Endothelial cell of umbilical vein (primary cell): Measurements from ENCODE around the gene SZT2. TPM values are rescaled to one million over a fixed set of nuclear protein-coding genes. Genes with fewer than 3 reads are reported as not detected.

Experiments used
- BruUV-seq: library from RNA; stranded (reverse); fragments of 400-500 nt; replicated peaks from 2 replicates; lab custom pipeline; 2021; lab: Mats Ljungman, UMichigan
- CTCF ChIA-PET: fragments of 300-600, 350-600 bp; sonication (Branson Sonifier 250); formaldehyde crosslinking; loops from one replicate; lab custom pipeline; 2021; ENCODE audit warnings: antibody characterized with exemption, inconsistent platforms; lab: Charles Lee
- POLR2A ChIA-PET: fragments of 300-600, 350-600 bp; sonication (Branson Sonifier 250); formaldehyde crosslinking; loops from one replicate; lab custom pipeline; 2021; ENCODE audit warnings: antibody characterized with exemption, inconsistent platforms; lab: Charles Lee
- DNase-seq: peaks from one replicate; pipeline ENCODE4 v3.0.0-alpha.2; 2011; ENCODE audit warnings: low read depth, low spot score
- FAIRE-seq: peaks from 2 replicates; lab custom pipeline; 2011; peaks lifted over from hg19 to GRCh38; lab: Jason Lieb, UNC
- H2AFZ ChIP-seq: 2 replicates; pipeline ENCODE4 v1.6.0; 2012; ENCODE audit warnings: low read depth, low read length, control low read depth, inconsistent platforms
- H3K27ac ChIP-seq: 2 replicates; pipeline ENCODE4 v1.5.1; 2011; ENCODE audit warnings: low read depth, mild to moderate bottlenecking, control low read depth, low read length, moderate library complexity; ENCODE audit not compliant: insufficient read depth
- H3K27me3 ChIP-seq, 2 experiments: 2 replicates each; pipeline versions ENCODE4 v1.6.0 to v1.6.1; 2011; ENCODE audit warnings: low read length in 2 of 2, mixed read lengths in 1 of 2; ENCODE audit not compliant: control insufficient read depth in 2 of 2, insufficient read depth in 2 of 2
- H3K36me3 ChIP-seq, 2 experiments: 2 replicates in 1 of 2; 3 replicates in 1 of 2; pipeline ENCODE4 v1.5.1; 2011; ENCODE audit warnings: low read length in 2 of 2, mild to moderate bottlenecking in 1 of 2, moderate library complexity in 1 of 2; ENCODE audit not compliant: control insufficient read depth in 2 of 2, insufficient read depth in 2 of 2; ENCODE audit errors: extremely low read depth in 1 of 2
- H3K4me1 ChIP-seq: 3 replicates; pipeline ENCODE4 v1.5.1; 2011; ENCODE audit warnings: mild to moderate bottlenecking, low read length; ENCODE audit not compliant: control insufficient read depth, insufficient read depth; ENCODE audit errors: extremely low read depth
- H3K4me2 ChIP-seq: 2 replicates; pipeline ENCODE4 v1.6.1; 2011; ENCODE audit warnings: low read length, control low read depth, mixed read lengths; ENCODE audit not compliant: insufficient read depth
- H3K4me3 ChIP-seq, 3 experiments: fragments of 200-600 bp in 1 of 3; sonication (generic), shearing (Covaris generic) in 1 of 3; replicated peaks in 1 of 3; 2 replicates each; pipeline ENCODE4 v1.5.1; 2011 to 2016; ENCODE audit warnings: control low read depth in 3 of 3, low read length in 3 of 3, mild to moderate bottlenecking in 2 of 3, inconsistent platforms in 1 of 3, low read depth in 1 of 3, moderate library complexity in 1 of 3; ENCODE audit not compliant: insufficient read depth in 1 of 3
- H3K79me2 ChIP-seq: 2 replicates; pipeline ENCODE4 v1.6.0; 2012; ENCODE audit warnings: low read length, inconsistent platforms; ENCODE audit not compliant: control insufficient read depth, insufficient read depth
- H3K9ac ChIP-seq: replicated peaks from 2 replicates; pipeline ENCODE3; 2011; ENCODE audit warnings: low read length, control low read depth; ENCODE audit not compliant: insufficient read depth; ENCODE audit errors: extremely low read depth
- H3K9me1 ChIP-seq: replicated peaks from 3 replicates; pipeline ENCODE4 v1.6.0; 2011; ENCODE audit warnings: mild to moderate bottlenecking, low read length; ENCODE audit not compliant: control insufficient read depth, insufficient read depth; ENCODE audit errors: extremely low read depth
- H3K9me3 ChIP-seq: replicated peaks from 2 replicates; pipeline ENCODE4 v1.5.1; 2012; ENCODE audit warnings: low read length, inconsistent platforms; ENCODE audit not compliant: control insufficient read depth, insufficient read depth
- H4K20me1 ChIP-seq: replicated peaks from 2 replicates; pipeline ENCODE3; 2011; ENCODE audit warnings: mild to moderate bottlenecking, low read length; ENCODE audit not compliant: control insufficient read depth, insufficient read depth; ENCODE audit errors: extremely low read depth
- EZH2 ChIP-seq: IDR thresholded peaks from 2 replicates; pipeline ENCODE4 v1.6.1; 2012; ENCODE audit warnings: borderline replicate concordance, low read depth, mild to moderate bottlenecking, moderate library complexity, low read length, inconsistent platforms; ENCODE audit not compliant: severe bottlenecking
- FOS ChIP-seq: IDR thresholded peaks from 2 replicates; pipeline ENCODE4 v1.6.1; 2011; ENCODE audit warnings: mild to moderate bottlenecking, low read length, moderate library complexity, borderline replicate concordance; ENCODE audit not compliant: insufficient read depth
- GATA2 ChIP-seq: IDR thresholded peaks from 2 replicates; pipeline ENCODE4 v1.7.0; 2011; ENCODE audit warnings: low read depth, mild to moderate bottlenecking, moderate library complexity, mixed read lengths, low read length; ENCODE audit not compliant: insufficient read length, insufficient read depth
- JUN ChIP-seq: IDR thresholded peaks from 2 replicates; pipeline ENCODE4 v1.6.1; 2011; ENCODE audit warnings: borderline replicate concordance, low read depth; ENCODE audit not compliant: insufficient read length, insufficient read depth
- MYC ChIP-seq: IDR thresholded peaks from one replicate; pipeline ENCODE4 v1.6.1; 2011; ENCODE audit warnings: mild to moderate bottlenecking, low read depth, low read length
- POLR2A ChIP-seq: IDR thresholded peaks from 2 replicates; pipeline ENCODE4 v1.6.1; 2012; ENCODE audit warnings: low read depth, mild to moderate bottlenecking, control low read depth, low read length
- POLR2AphosphoS5 ChIP-seq: IDR thresholded peaks from 2 replicates; pipeline ENCODE4 v1.6.1; 2012; ENCODE audit warnings: low read depth, mild to moderate bottlenecking, control low read depth, low read length, moderate library complexity; ENCODE audit not compliant: insufficient read depth
- dilution Hi-C: fragments of 300-500 bp; cut with MboI; formaldehyde crosslinking; loops from one replicate; pipeline ENCODE4 v1.15.0; 2019; ENCODE audit warnings: low sequenced_read_pairs; ENCODE audit not compliant: extremely low pct_ligation_motif_present
- intact Hi-C: fragments of 100-400 bp; cut with micrococcal nuclease; formaldehyde crosslinking; loops from one replicate; pipeline ENCODE4 v1.10.0; 2022
- polyA plus RNA-seq, 4 experiments: library from polyadenylated mRNA; depleted of rRNA in 3 of 4; stranded (reverse) in 3 of 4; unstranded in 1 of 4; fragments of >200 nt; gene quantifications; 2 replicates each; pipeline versions ENCODE4 v1.2.1 to v1.2.3, GENCODE V29; 2011 to 2012; ENCODE audit warnings: missing spikeins in 1 of 4
- total RNA-seq: library from RNA; stranded (reverse); gene quantifications from 2 replicates; pipeline ENCODE4 v1.2.3, GENCODE V29; 2021
- TF ChIP-seq, protein P1 (sequence below): IDR thresholded peaks from 2 replicates; pipeline ENCODE4 v1.6.1; 2011; ENCODE audit not compliant: insufficient read depth, insufficient read length
- TF ChIP-seq, protein P2 (sequence below), 2 donors: IDR thresholded peaks; 1 replicate in 1 of 2; 2 replicates in 1 of 2; pipeline ENCODE4 v1.5.1; 2011; ENCODE audit warnings: low read length in 2 of 2, mild to moderate bottlenecking in 2 of 2, moderate library complexity in 2 of 2, control low read depth in 1 of 2, inconsistent platforms in 1 of 2, low read depth in 1 of 2; ENCODE audit not compliant: insufficient read depth in 1 of 2; ENCODE audit errors: extremely low read depth in 1 of 2

SZT2 gene
- total and polyA plus RNA-seq, 2 donors (not counting 3 experiments of a cell fraction or from before 2014, with no cell fraction given): 11.4 to 49.9 TPM

DNA sequence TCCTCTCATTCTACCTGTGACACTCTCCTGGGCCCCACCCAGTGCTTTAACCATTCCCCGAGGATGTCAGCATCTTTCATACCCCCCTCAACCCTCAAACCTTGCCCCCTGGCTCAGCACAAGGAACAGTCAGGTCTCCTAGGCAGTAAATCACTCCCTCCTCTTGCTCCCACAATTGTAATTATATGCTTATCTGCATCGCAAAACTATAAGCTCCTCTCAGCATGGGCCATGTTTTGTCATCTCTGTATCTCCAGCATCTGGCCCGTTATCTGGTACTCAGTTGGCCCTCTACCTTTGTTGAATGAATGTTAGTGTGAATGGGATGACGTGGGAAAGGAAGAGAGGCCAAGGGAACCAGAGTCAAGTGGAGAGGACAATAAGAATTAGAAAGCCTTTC lies 19.1 kb upstream of the SZT2 start:
- CTCF ChIA-PET: no interaction called here
- H3K4me3 ChIP-seq: no peak overlapping the region
- dilution Hi-C loops: no loop called here
- no peaks in the 10 kb centered on the region for H3K36me3 ChIP-seq
- H3K4me2 ChIP-seq: no peak overlapping the region
- POLR2A ChIA-PET: no interaction called here
- no peak overlapping the region for H3K27ac ChIP-seq
- H3K9ac ChIP-seq: no peak overlapping the region
- H3K9me3 ChIP-seq: no peaks in the 10 kb centered on the region
- DNase-seq (no peak), FAIRE-seq (no peak)
- intact Hi-C loops: no loop called here
- peaks cover 42% of the 10 kb centered on the region for H3K4me1 ChIP-seq
- no peaks in the 10 kb centered on the region for H3K27me3 ChIP-seq
- no peaks in the 10 kb centered on the region for H3K9me1 ChIP-seq
- H4K20me1 ChIP-seq: no peaks in the 10 kb centered on the region
- H3K79me2 ChIP-seq: peaks cover 35% of the 10 kb centered on the region
- TF ChIP-seq POLR2AphosphoS5 (no peak), JUN (no peak), EZH2 (no peak), MYC (no peak), POLR2A (no peak), GATA2 (no peak), FOS (no peak)
- TF ChIP-seq, protein P1, sequence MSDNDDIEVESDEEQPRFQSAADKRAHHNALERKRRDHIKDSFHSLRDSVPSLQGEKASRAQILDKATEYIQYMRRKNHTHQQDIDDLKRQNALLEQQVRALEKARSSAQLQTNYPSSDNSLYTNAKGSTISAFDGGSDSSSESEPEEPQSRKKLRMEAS: no peak
- TF ChIP-seq, protein P2, sequence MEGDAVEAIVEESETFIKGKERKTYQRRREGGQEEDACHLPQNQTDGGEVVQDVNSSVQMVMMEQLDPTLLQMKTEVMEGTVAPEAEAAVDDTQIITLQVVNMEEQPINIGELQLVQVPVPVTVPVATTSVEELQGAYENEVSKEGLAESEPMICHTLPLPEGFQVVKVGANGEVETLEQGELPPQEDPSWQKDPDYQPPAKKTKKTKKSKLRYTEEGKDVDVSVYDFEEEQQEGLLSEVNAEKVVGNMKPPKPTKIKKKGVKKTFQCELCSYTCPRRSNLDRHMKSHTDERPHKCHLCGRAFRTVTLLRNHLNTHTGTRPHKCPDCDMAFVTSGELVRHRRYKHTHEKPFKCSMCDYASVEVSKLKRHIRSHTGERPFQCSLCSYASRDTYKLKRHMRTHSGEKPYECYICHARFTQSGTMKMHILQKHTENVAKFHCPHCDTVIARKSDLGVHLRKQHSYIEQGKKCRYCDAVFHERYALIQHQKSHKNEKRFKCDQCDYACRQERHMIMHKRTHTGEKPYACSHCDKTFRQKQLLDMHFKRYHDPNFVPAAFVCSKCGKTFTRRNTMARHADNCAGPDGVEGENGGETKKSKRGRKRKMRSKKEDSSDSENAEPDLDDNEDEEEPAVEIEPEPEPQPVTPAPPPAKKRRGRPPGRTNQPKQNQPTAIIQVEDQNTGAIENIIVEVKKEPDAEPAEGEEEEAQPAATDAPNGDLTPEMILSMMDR (IDR thresholded peaks at IDR 0.05; ENCODE audit: extremely low read depth in 1 of 2, insufficient read depth in 1 of 2, low read depth in 1 of 2, low read length in 2 of 2): no peak
- no TSS peak for BruUV-seq
- H2AFZ ChIP-seq: no peak overlapping the region
